GM18909 (cell line): ENCODE measurements around the gene TSGA10IP.
"Not testable (repeated sequence)": the region's sequence is repeated elsewhere in the genome, so short reads cannot be mapped to it uniquely, and the experiment has no call there.

ENCODE experiments used
- ATAC-seq: cut with Tn5 transposase; IDR thresholded peaks from one replicate; pipeline ENCODE4 v1.9.1; 2021; ENCODE audit warnings: mild to moderate bottlenecking; ENCODE audit not compliant: unreplicated experiment, poor library complexity

The TSGA10IP gene

GRCh38 chr11:65945941-65946558 lies 770 bp downstream of the TSGA10IP start:
- no peak for ATAC-seq

GRCh38 chr11:65946655-65947054 lies 1.4 kb downstream of the TSGA10IP start:
- ATAC-seq = no peak

DNA sequence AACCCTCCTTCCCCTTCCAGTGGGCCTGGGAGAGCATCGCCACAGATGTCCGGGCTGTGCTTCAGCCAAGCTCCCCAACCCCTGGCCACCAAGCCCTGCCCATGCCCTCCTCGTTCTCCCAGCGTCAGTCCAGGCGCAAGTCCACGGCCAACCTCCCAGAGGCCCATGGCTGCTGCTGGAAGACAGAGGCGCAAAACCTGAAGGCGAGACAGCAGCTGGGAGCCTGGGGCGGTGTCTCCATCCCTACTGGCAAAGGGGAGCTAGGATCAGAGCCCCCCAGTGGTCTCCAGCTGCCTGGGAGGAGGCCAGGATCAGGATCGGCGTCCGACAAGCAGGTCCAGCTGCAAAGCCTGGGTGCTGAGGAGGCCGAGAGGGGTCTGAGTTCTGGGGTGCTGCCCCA lies 1.9 kb downstream of the TSGA10IP start:
- no peak for ATAC-seq

DNA sequence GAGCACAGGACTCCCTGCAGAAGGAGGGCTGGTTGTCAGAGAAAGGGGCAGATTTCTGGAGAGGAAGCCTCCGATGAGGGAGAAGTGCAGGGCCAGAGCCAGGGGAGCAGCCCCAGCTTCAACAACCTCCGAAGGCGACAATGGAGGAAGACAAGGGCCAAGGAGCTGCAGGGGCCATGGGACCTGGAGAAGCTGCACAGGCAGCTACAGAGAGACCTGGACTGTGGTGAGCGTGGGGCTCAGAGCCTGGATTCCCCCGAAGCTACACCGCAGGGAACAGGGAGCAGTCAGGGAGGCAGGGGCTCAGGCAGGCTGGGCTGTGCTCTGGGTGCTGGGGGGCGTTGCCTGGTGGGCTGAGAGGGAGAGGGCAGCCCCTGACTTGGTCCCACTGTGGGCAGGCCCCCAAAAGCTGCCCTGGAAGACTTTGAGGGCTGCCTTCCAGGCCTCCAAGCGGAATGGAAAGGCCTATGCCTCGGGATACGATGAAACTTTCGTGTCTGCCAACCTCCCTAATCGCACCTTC lies 2.4 kb downstream of the TSGA10IP start:
- no peak for ATAC-seq

DNA sequence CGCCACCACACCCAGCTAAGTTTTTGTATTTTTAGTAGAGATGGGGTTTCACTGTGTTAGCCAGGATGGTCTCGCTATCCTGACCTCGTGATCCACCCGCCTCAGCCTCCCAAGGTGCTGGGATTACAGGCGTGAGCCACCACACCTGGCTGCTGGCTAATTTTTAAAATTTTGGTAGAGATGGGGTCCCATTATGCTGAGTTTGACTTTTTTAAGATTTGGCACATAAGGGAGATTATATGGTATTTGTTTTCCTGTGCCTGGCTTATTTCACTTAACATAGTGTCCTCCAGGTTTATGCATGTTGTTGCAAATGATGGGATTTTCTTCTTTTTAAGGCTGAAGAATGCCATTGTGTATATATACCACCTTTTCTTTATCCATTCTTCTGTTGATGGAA lies 5.4 kb downstream of the TSGA10IP start:
- ATAC-seq = not testable (repeated sequence)

GRCh38 chr11:65951641-65952040 lies 6.4 kb downstream of the TSGA10IP start:
- not testable (repeated sequence) for ATAC-seq

DNA sequence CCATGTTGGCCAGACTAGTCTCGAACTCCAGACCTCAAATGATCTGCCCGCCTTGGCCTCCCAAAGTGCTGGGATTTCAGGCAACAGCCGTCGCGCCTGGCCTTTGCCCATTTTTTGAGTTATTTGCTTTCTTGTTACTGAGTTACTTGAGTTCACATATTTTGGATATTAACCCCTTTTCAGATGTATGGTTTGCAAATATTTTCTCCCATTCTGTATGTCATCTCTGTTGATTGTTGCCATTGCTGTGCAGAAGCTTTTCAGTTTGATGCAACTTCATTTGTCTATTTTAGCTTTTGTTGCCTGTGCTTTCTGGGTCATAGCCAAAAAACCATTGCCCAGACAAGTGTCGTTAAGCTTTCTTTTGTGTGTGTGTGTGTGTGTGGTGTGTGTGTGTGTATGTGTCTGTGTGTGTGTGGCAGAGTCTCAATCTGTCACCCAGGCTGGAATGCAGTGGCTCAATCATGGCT lies 6.8 kb downstream of the TSGA10IP start:
- ATAC-seq = no peak

GRCh38 chr11:65953471-65953870 lies 8.2 kb downstream of the TSGA10IP start:
- ATAC-seq = no peak

DNA sequence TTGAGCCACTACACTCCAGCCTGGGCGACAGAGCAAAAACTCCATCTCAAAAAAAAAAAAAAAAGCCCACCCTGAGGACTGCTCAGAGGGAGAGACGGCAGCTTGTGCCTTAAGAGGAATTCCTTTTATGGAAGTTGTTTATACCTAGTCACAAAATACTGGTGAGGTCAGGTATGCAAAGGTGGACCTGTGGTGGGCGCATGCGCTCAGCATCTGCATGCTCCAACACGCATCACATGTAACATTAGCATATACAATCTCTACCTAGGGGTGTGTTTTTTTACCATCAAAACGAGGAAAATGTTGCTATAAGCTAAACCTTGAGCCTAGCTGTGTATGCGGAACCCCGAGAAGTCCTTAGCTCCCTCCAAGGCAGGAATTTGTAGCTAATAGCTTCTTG lies 9.5 kb downstream of the TSGA10IP start:
- ATAC-seq = no peak

DNA sequence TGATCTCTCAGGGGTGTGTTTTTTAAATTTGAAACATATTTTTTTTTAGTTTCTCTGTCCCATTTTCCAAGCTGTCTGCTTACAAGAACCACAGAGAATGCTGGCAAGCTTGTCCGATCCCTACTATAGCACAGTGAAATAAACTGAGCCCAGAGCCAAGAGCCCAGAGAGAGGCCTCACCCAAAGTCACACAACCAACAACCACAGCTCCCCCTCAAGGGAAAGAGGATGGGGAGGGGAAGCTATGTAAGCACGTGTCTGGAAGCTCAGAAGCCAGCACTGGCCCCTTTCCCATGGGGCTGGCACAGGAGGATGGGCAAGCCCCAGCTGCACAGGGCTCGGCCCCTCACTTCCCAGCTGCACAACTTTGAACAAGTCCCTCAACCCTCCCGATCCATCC lies 13.0 kb downstream of the TSGA10IP start:
- no peak for ATAC-seq

DNA sequence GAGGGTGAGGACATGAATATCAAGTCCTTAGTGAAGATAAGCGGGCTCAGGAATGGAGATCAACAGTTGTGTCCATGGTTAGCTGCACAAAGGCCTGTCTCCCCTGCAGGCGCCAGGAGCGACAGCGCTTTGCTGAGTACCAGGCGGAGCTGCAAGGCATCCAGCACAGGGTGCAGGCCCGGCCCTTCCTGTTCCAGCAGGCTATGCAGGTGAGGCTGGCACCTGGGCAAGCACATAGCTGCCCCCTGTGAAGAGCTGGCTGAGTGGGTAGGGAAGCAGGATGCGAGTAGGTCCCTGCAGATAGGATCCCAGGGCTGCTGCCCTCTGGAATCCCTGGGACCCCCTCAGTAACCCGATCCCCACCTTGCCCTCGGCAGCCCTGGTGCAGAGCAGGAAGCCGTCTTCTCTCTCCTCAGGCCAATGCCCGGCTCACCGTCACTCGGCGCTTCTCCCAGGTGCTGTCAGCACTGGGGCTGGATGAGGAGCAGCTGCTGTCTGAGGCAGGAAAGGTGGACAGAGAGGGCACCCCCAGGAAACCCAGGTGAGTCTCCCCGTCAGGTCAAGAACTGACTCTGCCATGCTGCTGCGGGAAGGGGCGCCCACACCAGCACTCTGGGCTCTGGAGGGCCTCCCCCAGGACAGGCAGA lies 13.6 kb downstream of the TSGA10IP start:
- ATAC-seq = no peak

DNA sequence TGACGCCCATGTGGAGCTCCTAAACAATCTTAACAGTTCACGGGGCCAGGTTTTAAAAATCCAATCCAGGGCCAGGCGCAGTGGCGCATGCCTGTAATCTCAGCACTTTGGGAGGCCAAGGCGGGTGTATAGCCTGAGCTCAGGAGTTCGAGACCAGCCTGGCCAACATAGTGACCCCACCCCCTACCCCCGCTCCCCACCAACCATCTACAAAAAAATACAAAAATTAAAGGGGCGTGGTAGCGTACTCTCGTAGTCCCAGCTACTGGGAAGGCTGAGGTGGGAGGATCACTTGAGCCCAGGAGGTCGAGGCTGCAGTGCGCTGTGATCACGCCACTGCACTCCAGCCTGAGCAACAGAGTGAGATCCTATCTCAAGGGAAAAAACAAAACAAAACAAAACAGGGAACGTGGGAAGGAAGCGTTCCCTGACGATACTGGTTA lies 15.6 kb downstream of the TSGA10IP start:
- ATAC-seq = no peak

- peak; percentile 88 for ATAC-seq
These were observed 16.2 kb downstream of the TSGA10IP start, which contains the start of gene SART1 for GRCh38 chr11:65961267-65962140. Gene SART1 (plus strand): TSS chr11:65961734. CDS start chr11:65961781, 47 bp downstream.

GRCh38 chr11:65962141-65962564 lies 16.9 kb downstream of the TSGA10IP start:
- ATAC-seq = no peak

- no peak for ATAC-seq
These were observed 19.6 kb downstream of the TSGA10IP start for GRCh38 chr11:65964906-65965305.

GRCh38 chr11:65965986-65966762 lies 20.9 kb downstream of the TSGA10IP start:
- no peak for ATAC-seq

- no peak for ATAC-seq
These were observed 22.2 kb downstream of the TSGA10IP start for GRCh38 chr11:65967329-65967934.

- ATAC-seq = no peak
These were observed 23.6 kb downstream of the TSGA10IP start for GRCh38 chr11:65968600-65969482.

GRCh38 chr11:65972116-65972515 lies 26.8 kb downstream of the TSGA10IP start:
- no peak for ATAC-seq
